Spleen (tissue), 11 donors: ENCODE measurements around the gene SLC38A6. TPM values are rescaled to one million over a fixed set of nuclear protein-coding genes. Genes with fewer than 3 reads are reported as not detected.
A peak's percentile ranks its signal among the peaks of the same experiment; 100 is the strongest.

ENCODE experiments used
- DNase-seq: peaks from one replicate; pipeline ENCODE4 v3.0.0-alpha.2; 2020
- H3K27ac ChIP-seq, 8 donors: fragments of 200-600 bp; sonication (generic) in 7 of 8; 1 replicate in 4 of 8; 2 replicates in 4 of 8; pipeline versions ENCODE4 v1.5.0 to v1.8.0; 2016 to 2021; ENCODE audit warnings: inconsistent platforms in 4 of 8, mild to moderate bottlenecking in 4 of 8, moderate library complexity in 1 of 8
- H3K27me3 ChIP-seq, 7 donors: fragments of 200-600 bp; sonication (generic) in 6 of 7; replicated peaks in 1 of 7; 1 replicate in 4 of 7; 2 replicates in 3 of 7; pipeline versions ENCODE4 v1.5.0 to v1.8.0; 2016 to 2021; ENCODE audit warnings: inconsistent platforms in 3 of 7, mild to moderate bottlenecking in 1 of 7
- H3K36me3 ChIP-seq, 6 donors: fragments of 200-600 bp; sonication (generic) in 5 of 6; 1 replicate in 4 of 6; 2 replicates in 2 of 6; pipeline versions ENCODE4 v1.5.0 to v1.8.0; 2016 to 2021; ENCODE audit warnings: inconsistent platforms in 2 of 6
- H3K4me1 ChIP-seq, 6 donors: fragments of 200-600 bp; sonication (generic) in 5 of 6; 1 replicate in 3 of 6; 2 replicates in 3 of 6; pipeline versions ENCODE4 v1.5.0 to v1.8.0; 2016 to 2021; ENCODE audit warnings: inconsistent platforms in 3 of 6
- H3K4me3 ChIP-seq, 8 donors: fragments of 200-600 bp; sonication (generic) in 7 of 8; 1 replicate in 4 of 8; 2 replicates in 4 of 8; pipeline versions ENCODE4 v1.5.0 to v1.8.0; 2016 to 2021; ENCODE audit warnings: inconsistent platforms in 4 of 8, mild to moderate bottlenecking in 4 of 8, moderate library complexity in 2 of 8
- H3K9me3 ChIP-seq, 8 donors: fragments of 200-600 bp; sonication (generic) in 7 of 8; 1 replicate in 4 of 8; 2 replicates in 4 of 8; pipeline versions ENCODE4 v1.5.0 to v1.8.0; 2016 to 2021; ENCODE audit warnings: inconsistent platforms in 4 of 8
- POLR2A ChIP-seq, 3 donors: fragments of 450-650 bp; IDR thresholded peaks; one replicate each; pipeline ENCODE4 v1.5.1; 2017; ENCODE audit warnings: antibody characterized with exemption in 3 of 3, mild to moderate bottlenecking in 1 of 3
- POLR2AphosphoS5 ChIP-seq, 3 donors: sonication (generic); formaldehyde crosslinking; IDR thresholded peaks; one replicate each; pipeline ENCODE4 v1.5.1; 2017; ENCODE audit warnings: antibody characterized with exemption in 3 of 3
- WGBS, 5 donors: extraction: QIAGEN DNeasy Blood & Tissue Kit in 3 of 5; methylation state at CpG; one replicate each; pipeline versions ENCODE4 v1.1.5 to v1.1.7; 2013 to 2018; 5-methylcytosine and 5-hydroxymethylcytosine counted together
- intact Hi-C: fragments of 100-400 bp; cut with DNase I; formaldehyde crosslinking; loops from one replicate; pipeline ENCODE4 v1.15.0; 2023; ENCODE audit warnings: low total_unique reads
- polyA plus RNA-seq, 3 donors: library from polyadenylated mRNA; stranded (reverse); fragments of 200-250 nt; gene quantifications; one replicate each; pipeline ENCODE4 v1.2.1, GENCODE V29; 2013
- total RNA-seq, 7 donors: library from RNA; depleted of rRNA in 3 of 7; stranded (reverse); fragments of >200 nt in 3 of 7; fragmentation: NEBNext Ultra II Directional in 4 of 7; extraction: Animal tissue kit (Norgen Biotek cat#: 25700) in 4 of 7; gene quantifications; one replicate each; pipeline versions ENCODE4 v1.1.0 to v1.2.1, GENCODE V29; 2016 to 2021
- TF ChIP-seq, protein P1 (sequence below), 11 experiments: fragments of 200-600 bp in 7 of 11; fragments of 450-650 bp in 4 of 11; sonication (generic) in 4 of 11; IDR thresholded peaks in 8 of 11; conservative IDR thresholded peaks in 3 of 11; 1 replicate in 7 of 11; 2 replicates in 4 of 11; pipeline versions ENCODE4 v1.4.0 to v1.8.0; 2016 to 2021; ENCODE audit warnings: antibody characterized with exemption in 11 of 11, inconsistent platforms in 4 of 11, mild to moderate bottlenecking in 1 of 11
- donor health status: healthy with polysubstance abuse.
- donor health status: DM: no; HTN: no; CAD: no; lungs with moderate emphysema.
- donor health status: DM: no; HTN: no; CAD: no.
- donor health status: Bipolar disorder and iron deficiency.
- donor health status: healthy.
- donor health status: DM: no; HTN: no; CAD: no.
- donor health status: DM: yes; HTN: yes; CAD: no.

Gene SLC38A6
- total and polyA plus RNA-seq, 10 donors: 9.5 to 34.2 (median 17.5) TPM

GRCh38 chr14:60984196-60984595 is 3.2 kb downstream of the SLC38A6 start:
- intact Hi-C loops: no loop called here
- TF ChIP-seq POLR2A (IDR thresholded peaks at IDR 0.05): no peak
- TF ChIP-seq, protein P1, sequence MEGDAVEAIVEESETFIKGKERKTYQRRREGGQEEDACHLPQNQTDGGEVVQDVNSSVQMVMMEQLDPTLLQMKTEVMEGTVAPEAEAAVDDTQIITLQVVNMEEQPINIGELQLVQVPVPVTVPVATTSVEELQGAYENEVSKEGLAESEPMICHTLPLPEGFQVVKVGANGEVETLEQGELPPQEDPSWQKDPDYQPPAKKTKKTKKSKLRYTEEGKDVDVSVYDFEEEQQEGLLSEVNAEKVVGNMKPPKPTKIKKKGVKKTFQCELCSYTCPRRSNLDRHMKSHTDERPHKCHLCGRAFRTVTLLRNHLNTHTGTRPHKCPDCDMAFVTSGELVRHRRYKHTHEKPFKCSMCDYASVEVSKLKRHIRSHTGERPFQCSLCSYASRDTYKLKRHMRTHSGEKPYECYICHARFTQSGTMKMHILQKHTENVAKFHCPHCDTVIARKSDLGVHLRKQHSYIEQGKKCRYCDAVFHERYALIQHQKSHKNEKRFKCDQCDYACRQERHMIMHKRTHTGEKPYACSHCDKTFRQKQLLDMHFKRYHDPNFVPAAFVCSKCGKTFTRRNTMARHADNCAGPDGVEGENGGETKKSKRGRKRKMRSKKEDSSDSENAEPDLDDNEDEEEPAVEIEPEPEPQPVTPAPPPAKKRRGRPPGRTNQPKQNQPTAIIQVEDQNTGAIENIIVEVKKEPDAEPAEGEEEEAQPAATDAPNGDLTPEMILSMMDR (IDR thresholded peaks at IDR 0.05 in 8 of 11, conservative IDR thresholded peaks at IDR 0.05 in 3 of 11): no peak
- no peak for TF ChIP-seq POLR2AphosphoS5 (IDR thresholded peaks at IDR 0.05)
- H3K4me3 ChIP-seq: no peak overlapping the region
- peak overlapping the region in 3 of 8 donors; percentile 22 to 34 (median 31) for H3K27ac ChIP-seq
- H3K36me3 ChIP-seq: peaks cover 0 to 46% (median 10%) of the 10 kb centered on the region in 6 donors
- H3K27me3 ChIP-seq: no peaks in the 10 kb centered on the region
- 84 to 95% (median 89%) methylated on average over 1 of the region's 1 CpG for WGBS, 5 donors
- no peaks in the 10 kb centered on the region for H3K9me3 ChIP-seq
- no peak for DNase-seq
- H3K4me1 ChIP-seq: peaks cover 15 to 61% (median 33%) of the 10 kb centered on the region in 6 donors

- H3K4me3 ChIP-seq: no peak overlapping the region
- no peaks in the 10 kb centered on the region for H3K27me3 ChIP-seq
- DNase-seq: no peak
- no peak overlapping the region for H3K27ac ChIP-seq
- peaks cover 0 to 69% (median 17%) of the 10 kb centered on the region in 6 donors for H3K36me3 ChIP-seq
- H3K4me1 ChIP-seq: peaks cover 9 to 44% (median 17%) of the 10 kb centered on the region in 6 donors
- TF ChIP-seq, protein P1 (IDR thresholded peaks at IDR 0.05 in 8 of 11, conservative IDR thresholded peaks at IDR 0.05 in 3 of 11): no peak
- TF ChIP-seq POLR2AphosphoS5 (IDR thresholded peaks at IDR 0.05): no peak
- TF ChIP-seq POLR2A (IDR thresholded peaks at IDR 0.05): no peak
- H3K9me3 ChIP-seq: no peaks in the 10 kb centered on the region
- intact Hi-C loops: no loop called here
- WGBS, 5 donors: 94 to 98% (median 96%) methylated on average over 2 of the region's 2 CpGs
Observed at GRCh38 chr14:60986500-60986899, 5.5 kb downstream of the SLC38A6 start.

GRCh38 chr14:60989599-60989998 is 8.6 kb downstream of the SLC38A6 start:
- Histone ChIP-seq H3K9me3 (no peaks in the 10 kb centered on the region), H3K27ac (no peak overlapping the region), H3K4me1 (peaks cover 0 to 13% (median 0%) of the 10 kb centered on the region in 6 donors), H3K4me3 (no peak overlapping the region), H3K27me3 (no peaks in the 10 kb centered on the region), H3K36me3 (peaks cover 0 to 97% (median 21%) of the 10 kb centered on the region in 6 donors)
- 77 to 93% (median 82%) methylated on average over 2 of the region's 2 CpGs for WGBS, 5 donors
- no peak for DNase-seq
- TF ChIP-seq POLR2A (IDR thresholded peaks at IDR 0.05) (no peak), POLR2AphosphoS5 (IDR thresholded peaks at IDR 0.05) (no peak)
- TF ChIP-seq, protein P1 (IDR thresholded peaks at IDR 0.05 in 8 of 11, conservative IDR thresholded peaks at IDR 0.05 in 3 of 11): no peak
- intact Hi-C loops: no loop called here

- intact Hi-C loops: no loop called here
- TF ChIP-seq, protein P1 (IDR thresholded peaks at IDR 0.05 in 8 of 11, conservative IDR thresholded peaks at IDR 0.05 in 3 of 11): no peak
- TF ChIP-seq POLR2A (IDR thresholded peaks at IDR 0.05) (no peak), POLR2AphosphoS5 (IDR thresholded peaks at IDR 0.05) (no peak)
- no peak overlapping the region for H3K27ac ChIP-seq
- no peak overlapping the region for H3K4me3 ChIP-seq
- no peaks in the 10 kb centered on the region for H3K27me3 ChIP-seq
- H3K9me3 ChIP-seq: peaks cover 0 to 11% (median 4%) of the 10 kb centered on the region in 8 donors
- DNase-seq: no peak
- WGBS, 5 donors: 93 to 97% (median 94%) methylated on average over 9 of the region's 9 CpGs
- peaks cover 0 to 30% (median 2%) of the 10 kb centered on the region in 6 donors for H3K36me3 ChIP-seq
- H3K4me1 ChIP-seq: no peaks in the 10 kb centered on the region
Observed at GRCh38 chr14:60998617-60999016, 17.6 kb downstream of the SLC38A6 start.
